HS-27A (cell line): ENCODE results near the gene MYBBP1A.
"Not testable (repeated sequence)": the region's sequence is repeated elsewhere in the genome, so short reads cannot be mapped to it uniquely, and the experiment has no call there.

ENCODE experiments used
- DNase-seq: peaks from one replicate; pipeline ENCODE4 v3.0.0-alpha.2; 2012; ENCODE audit warnings: low read depth, missing footprints

The MYBBP1A gene

GRCh38 chr17:4554997-4555799, at the start of gene MYBBP1A:
TSS of gene MYBBP1A (minus strand) at chr17:4555384. CDS start at chr17:4555324, 60 bp downstream.
- peak; percentile 62 for DNase-seq

- DNase-seq: not testable (repeated sequence)
These were observed 49.6 kb upstream of the MYBBP1A start for GRCh38 chr17:4604736-4605135.

GRCh38 chr17:4604111-4604644, 49.0 kb upstream of the MYBBP1A start:
- no peak for DNase-seq

- DNase-seq: no peak
These were observed 46.9 kb upstream of the MYBBP1A start for GRCh38 chr17:4602041-4602440.

GRCh38 chr17:4601326-4601725, 46.1 kb upstream of the MYBBP1A start:
- no peak for DNase-seq

- DNase-seq: no peak
These were observed 45.4 kb upstream of the MYBBP1A start for GRCh38 chr17:4600563-4600962.

- DNase-seq: no peak
These were observed 44.5 kb upstream of the MYBBP1A start for GRCh38 chr17:4599505-4600281.

- DNase-seq: no peak
These were observed 43.8 kb upstream of the MYBBP1A start for GRCh38 chr17:4598776-4599504.

- no peak for DNase-seq
These were observed 42.8 kb upstream of the MYBBP1A start for GRCh38 chr17:4597975-4598374.

- DNase-seq: no peak
These were observed 41.6 kb upstream of the MYBBP1A start for GRCh38 chr17:4596636-4597380.

- not testable (repeated sequence) for DNase-seq
These were observed 40.6 kb upstream of the MYBBP1A start for GRCh38 chr17:4595685-4596342.

GRCh38 chr17:4594931-4595684, 39.9 kb upstream of the MYBBP1A start:
- DNase-seq: no peak

GRCh38 chr17:4594406-4594805, 39.2 kb upstream of the MYBBP1A start:
- no peak for DNase-seq

- no peak for DNase-seq
These were observed 37.8 kb upstream of the MYBBP1A start for GRCh38 chr17:4593021-4593421.

- no peak for DNase-seq
These were observed 37.2 kb upstream of the MYBBP1A start for GRCh38 chr17:4592240-4593005.

- DNase-seq: no peak
These were observed 36.3 kb upstream of the MYBBP1A start for GRCh38 chr17:4591529-4591928.

- no peak for DNase-seq
These were observed 35.8 kb upstream of the MYBBP1A start for GRCh38 chr17:4590981-4591453.

GRCh38 chr17:4590042-4590441, 34.9 kb upstream of the MYBBP1A start:
- not testable (repeated sequence) for DNase-seq

- DNase-seq: no peak
These were observed 33.9 kb upstream of the MYBBP1A start for GRCh38 chr17:4588898-4589625.
